IPS-NIHi7 (cell line): ENCODE measurements around the gene FBXW8.

ENCODE experiments used
- DNase-seq: peaks from one replicate; pipeline ENCODE4 v3.0.0; 2012; ENCODE audit warnings: mixed read lengths; ENCODE audit errors: extremely low spot score

The FBXW8 gene, protein sequence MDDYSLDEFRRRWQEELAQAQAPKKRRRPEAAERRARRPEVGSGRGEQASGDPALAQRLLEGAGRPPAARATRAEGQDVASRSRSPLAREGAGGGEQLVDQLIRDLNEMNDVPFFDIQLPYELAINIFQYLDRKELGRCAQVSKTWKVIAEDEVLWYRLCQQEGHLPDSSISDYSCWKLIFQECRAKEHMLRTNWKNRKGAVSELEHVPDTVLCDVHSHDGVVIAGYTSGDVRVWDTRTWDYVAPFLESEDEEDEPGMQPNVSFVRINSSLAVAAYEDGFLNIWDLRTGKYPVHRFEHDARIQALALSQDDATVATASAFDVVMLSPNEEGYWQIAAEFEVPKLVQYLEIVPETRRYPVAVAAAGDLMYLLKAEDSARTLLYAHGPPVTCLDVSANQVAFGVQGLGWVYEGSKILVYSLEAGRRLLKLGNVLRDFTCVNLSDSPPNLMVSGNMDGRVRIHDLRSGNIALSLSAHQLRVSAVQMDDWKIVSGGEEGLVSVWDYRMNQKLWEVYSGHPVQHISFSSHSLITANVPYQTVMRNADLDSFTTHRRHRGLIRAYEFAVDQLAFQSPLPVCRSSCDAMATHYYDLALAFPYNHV

DNA sequence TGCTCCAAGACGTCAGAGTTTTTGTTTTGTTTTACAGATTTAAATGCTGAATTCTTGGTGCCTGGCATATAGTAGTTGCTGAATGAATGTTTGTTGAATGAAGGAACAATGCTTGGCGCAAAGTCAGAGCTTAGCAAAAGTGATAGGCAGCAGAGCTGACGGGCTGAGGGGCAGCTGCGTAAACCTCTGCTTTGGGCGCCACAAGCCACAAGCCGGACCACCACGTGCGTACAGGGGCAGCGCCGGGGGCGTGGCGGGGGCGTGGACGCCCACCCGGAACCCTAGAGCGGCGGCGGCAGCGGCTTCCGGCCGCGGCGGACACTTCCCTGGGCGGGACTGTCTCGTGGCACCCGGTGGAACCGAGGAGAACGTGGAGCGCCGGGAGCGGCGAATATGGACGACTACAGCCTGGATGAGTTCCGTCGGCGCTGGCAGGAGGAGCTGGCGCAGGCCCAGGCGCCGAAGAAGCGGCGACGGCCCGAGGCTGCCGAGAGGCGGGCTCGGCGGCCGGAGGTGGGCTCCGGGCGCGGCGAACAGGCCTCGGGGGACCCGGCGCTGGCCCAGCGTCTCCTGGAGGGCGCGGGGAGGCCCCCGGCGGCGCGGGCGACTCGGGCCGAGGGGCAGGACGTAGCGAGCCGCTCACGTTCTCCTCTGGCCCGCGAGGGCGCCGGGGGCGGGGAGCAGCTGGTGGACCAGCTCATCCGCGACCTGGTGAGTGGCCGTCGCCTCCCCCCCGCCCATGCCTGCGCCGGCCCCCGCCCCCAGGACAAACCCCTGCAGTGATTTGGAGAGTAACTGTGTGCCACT is at the start of gene FBXW8:
Gene FBXW8 (plus strand): TSS at position 306 of the 807 bp plus-strand sequence. CDS start 88 bp downstream, at position 394.
- DNase-seq, result peak; percentile 83

DNA sequence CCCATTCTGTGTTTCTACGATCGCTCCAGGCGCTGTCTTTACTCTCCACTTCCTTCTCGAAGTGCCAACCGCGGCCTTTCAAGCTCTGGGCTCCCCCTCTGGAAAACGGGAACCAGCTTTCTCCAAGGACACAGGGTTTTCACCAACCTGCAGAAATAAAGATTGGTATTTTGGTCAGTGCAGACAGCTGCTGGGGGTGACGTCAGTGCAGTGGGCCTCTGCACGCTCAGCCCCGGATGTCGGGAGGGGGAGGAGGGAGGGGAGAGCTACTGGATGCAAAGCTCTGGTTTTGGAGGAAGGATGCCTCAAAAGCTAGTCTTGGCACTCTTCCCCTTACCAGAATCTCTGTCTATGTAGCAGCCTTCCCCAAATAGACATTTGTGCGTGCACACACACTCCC is 49.4 kb upstream of the FBXW8 start:
- DNase-seq, result no peak

DNA sequence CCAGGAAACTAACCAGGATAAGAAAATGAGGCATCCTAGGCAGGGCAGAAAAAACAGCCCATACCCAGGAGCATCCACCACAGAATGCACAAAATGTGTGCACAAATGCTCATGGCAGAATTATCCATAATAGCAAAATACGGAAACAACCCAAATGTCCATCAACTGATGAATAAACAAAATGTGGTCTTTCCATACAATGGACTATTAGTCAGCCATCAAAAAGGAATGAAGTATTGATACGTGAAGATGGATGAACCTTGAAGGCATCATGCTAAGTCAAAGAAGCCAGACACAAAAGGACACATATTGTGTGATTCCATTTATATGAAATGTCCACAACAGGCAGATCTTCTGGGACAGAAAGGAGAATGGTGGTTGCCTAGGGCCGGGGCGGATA is 48.6 kb upstream of the FBXW8 start:
- DNase-seq, result no peak

DNA sequence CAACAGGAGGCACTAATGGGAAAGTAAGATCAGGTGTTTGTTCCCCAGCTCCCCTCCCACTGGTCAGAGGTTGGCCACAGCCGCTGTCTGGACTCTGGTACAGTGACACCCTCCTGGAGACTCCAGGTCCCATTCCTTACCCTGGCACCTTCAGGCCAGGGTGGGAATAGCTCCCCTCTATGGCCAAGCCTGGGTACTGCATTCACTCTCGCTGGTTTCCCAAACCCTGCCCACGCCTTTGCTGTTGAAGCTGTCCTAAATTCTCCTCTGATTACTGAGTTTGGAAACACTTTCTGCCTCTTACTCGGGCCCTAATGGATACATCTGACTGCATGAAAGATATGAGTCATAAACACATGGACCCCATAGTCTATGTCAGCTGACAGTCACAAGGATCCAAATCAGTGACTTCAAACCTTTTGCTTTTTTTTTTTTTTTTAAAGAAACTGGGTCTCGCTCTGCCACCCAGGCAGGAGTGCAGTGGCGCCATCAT is 47.4 kb upstream of the FBXW8 start:
- DNase-seq, result peak; percentile 84

DNA sequence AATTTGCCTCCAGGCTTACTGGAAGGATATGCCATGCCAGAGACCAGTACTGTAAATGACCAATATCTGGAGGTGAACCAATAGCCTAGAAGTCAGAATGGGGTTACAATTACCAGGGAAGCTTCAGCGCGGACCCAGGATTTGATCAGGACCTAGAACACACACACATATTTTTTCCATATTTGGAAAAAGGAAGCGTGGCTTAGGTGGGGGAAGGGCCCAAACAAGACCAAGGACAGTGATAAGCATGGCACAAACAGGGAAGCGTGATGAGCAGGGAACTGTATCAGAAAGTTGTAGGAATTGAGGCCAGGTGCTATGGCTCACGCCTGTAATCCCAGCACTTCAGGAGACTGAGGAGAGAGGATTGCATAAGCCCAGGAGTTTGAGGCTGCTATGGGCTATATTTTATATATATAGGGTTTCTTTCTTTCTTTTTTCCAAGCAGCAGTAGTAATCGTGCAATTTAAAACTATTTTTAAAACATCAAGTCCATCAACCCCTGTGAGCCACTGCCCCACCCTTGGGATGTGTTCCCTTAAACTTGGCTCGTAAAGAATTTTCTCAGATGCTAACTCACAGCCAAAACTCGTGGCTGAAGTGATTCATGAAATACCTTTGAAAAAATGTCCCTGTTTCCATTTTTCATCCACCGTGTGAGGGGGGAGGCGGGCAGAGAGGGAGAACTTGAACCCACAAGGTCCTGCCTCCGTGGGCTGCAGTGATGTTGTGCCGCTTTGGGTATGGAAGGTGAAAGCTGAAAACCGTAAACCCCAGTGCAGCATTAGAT is 46.2 kb upstream of the FBXW8 start:
- DNase-seq, result no peak

DNA sequence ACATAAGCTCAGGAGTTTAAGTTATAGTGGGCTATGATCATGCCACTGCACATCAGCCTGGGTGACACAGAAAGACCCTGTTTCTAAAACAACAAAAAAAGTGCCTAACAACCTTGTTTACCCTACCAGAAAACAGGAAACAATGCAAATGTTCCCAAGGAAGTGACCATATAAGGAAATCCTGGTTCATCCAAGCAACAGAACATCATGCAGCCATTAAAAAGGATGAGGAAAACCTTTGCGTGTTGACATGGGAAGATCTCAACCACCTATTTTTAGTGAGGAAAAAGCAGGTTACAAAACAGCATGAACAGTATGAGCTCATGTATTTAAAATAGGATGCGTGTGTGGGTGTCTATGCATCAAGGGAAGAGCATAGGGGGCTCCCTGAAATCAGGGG is 43.2 kb upstream of the FBXW8 start:
- DNase-seq, result no peak

DNA sequence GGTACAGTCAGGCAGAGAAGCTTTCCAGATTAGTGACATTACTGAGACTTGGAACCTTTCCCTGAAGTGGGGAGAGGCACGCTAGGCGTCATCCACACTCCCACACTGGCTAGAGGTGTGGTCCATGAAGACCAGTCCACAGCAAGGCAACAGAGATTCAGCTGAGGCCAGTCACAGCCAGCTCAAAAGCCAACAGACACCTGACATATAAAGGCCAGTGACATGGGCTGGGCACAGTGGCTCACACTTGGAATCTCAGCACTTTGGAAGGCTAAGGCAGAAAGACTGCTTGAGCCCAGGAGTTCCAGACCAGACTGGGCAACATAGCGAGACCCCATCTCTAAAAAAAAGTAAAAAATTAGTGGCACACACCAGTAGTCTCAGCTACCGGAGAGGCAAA is 40.4 kb upstream of the FBXW8 start:
- no peak for DNase-seq

DNA sequence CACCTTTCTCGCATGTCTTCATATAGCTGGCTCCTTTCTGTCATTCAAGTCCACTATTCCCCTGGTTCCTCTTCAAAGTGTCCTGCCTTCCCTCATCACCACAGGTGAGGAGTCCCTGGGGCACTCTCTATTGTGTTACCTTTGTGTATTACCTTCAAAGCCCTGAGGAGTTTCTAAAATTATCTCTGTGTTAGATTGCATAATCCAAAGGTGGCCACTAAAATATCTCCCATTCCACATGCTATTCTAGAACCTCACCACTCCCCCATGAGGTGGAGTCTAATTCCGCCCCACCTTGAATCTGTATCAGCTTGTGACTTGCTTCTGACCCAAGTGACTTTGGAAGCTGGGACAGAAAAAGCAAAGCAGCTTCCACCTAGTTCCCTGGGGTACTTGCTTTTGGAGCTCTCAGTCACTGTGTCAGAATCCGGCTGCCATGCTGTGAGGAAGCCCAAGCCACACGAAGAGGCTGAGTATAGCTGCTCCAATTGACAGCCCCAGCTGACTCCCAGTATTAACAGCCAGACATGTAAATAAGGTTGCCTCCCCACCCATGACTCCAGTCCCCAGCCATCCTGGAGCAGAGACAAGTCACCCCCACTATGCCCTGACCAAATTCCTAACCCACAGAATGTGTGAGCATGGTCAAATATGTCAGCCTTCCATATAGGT is 36.3 kb upstream of the FBXW8 start:
- no peak for DNase-seq

DNA sequence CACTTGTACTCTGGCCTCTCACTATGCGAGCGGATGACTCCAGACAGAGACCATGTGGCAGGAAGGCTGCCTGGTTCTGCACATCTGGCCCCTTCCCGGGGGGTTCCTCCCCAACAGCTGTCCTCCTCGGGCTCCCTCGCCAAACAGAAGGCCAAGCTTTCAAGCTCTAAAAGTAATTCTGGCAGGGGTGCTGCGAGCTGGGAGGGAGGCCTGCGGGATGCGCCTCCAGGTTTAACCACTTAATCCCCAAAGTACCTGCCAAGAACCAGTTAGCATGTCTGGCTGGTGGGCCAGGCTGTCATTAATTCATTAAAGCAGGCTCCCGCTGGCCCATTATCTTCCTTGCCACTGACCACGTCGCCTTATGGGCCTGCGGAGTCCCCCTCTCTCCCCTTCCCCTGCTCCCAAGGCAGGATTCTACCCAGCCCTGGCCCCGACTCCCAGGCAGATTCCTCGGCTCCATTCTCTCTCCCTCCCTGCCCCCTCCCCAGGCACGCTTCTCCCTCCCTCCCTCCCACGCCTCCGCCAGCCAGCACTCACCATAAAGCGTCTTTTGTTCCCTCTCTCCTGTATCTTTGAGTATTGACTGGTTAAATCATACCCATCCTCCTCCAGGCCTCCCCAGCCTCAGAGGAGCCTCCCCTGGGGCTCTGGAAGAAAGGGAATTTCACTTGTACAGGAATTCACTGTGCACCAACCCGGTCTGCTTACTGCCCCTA is 34.4 kb upstream of the FBXW8 start:
- DNase-seq, result peak; percentile 61

DNA sequence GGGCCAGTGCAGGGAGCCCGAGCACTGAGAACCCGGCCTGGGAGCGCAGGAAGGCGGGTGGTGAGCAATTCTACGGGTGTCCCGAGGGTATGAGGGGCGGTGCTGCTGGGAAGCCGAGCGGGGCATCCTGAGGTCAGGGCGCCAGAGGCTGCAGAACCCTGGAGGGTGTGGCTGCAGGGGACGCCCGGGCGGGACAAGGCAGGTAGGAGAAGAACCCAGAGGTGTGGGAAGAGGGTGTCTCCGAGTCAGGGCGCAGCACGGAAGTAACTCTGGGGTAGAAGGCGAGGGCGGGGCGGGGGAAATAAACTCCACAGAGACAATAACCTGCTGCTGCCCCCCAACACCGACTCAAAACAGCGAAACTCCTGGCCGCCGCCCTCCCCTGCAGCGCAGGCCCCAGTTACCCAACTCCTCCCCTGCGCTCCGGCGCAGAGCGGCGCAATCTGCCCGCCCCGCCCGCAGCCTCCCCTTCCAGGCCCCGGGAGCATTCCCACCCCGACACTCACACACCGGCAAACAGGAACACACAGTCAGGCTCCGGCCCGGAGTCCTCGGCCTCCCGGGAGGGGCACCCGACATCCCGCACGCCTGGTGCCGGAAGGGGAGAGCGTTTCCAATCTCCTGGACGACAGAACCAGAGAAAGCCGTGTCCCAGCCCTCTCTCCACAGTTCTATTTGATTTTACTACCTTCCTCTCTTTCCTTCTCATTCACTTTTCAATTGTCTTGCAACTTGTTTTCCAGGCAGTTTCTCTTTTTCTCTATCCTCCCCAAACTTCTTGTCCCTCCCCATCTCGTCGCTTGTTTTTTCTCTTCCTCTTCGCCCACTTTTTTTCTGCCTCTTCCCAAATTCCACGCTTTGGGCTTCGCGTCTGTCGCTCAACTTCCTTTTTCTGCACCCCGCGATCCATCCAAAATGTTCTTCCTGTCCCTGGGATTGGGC is 31.9 kb upstream of the FBXW8 start:
- DNase-seq, result peak; percentile 54

DNA sequence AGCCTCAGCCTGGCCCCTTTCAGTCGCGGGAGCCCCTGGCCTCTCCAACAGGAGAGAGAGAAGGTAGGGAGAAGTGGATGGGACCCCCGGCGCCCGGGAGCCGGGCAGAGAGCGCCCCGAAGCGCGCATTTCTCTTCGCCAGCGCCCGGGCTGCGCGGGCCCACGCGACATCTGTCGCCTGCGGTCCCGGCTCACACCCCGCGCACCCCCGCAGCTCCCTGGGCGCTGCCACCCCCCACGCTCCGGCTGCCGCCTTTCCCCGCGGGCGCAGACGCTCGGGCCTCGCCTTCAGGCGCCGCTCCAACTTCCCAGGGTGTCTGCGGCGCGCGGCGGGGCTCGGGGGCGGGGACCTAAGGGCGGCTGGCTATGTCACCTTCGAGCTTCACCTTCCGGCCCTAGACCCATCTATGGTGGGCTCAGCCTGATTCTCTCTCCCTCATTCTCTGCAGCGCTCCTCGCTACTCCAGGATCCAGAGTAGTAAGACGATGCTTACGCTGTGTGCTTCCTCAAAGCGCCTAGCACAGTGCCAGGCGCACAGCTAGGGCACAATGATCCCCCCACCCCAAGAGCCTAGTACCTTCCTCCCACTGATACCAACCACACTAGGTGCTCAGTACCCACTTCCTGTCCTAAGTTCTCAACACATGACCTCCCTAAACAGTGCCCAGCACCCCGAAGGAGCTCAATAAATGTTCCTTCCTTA is 31.1 kb upstream of the FBXW8 start:
- no peak for DNase-seq

DNA sequence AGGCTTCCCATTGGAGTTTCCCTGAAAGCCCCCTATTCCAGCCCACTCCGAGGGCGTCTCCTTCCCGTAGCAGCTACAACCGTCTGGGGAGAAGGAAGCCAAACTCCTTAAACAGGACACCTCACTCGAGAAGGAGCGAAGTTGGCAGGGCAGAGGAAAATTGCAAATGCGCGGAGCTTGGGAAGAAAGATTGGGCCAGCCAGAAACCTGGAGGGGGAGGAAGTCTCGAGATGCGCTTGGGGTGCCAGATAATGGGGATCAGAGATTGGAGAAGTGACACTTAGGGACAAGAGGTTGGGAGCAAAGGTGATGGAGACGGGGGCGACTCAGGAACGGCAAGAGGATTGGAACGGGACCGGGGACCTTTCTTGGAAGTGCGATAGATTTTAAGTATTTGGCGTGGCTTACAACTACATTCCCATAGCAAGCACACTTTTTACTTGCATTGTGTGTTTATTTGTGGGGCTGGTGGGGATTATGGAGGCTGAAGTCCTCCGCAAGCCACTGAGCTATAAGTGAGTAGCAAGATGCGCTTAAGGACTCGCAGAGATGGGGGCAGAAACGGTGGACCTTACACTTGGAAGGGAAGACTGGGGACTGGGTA is 30.4 kb upstream of the FBXW8 start:
- no peak for DNase-seq

DNA sequence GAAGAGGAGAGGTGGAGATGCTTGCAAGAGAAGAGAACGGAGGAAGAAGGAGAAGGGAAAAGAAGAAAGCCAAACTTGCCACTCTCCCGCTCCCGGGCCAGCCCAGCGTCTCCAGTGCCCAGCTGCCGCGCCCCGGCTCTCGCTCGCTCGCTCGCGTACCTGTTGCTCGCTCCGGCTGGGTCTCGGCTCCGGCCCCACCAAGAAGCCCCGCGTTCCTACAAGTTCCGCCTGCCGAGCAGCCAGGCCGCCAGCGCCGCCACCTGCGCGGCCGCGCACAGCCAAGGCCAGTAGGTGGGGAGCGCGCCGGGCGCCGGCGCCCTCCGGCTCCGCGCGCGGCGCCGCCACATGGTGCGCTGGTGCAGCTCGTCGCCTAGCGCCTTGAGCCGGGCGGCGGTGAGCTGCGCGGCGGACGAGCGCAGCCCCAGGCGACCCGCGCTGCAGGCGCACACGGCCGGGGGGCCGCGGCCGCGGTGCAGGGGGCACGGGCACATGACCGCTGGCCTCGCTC is 29.9 kb upstream of the FBXW8 start:
- DNase-seq, result peak; percentile 72

DNA sequence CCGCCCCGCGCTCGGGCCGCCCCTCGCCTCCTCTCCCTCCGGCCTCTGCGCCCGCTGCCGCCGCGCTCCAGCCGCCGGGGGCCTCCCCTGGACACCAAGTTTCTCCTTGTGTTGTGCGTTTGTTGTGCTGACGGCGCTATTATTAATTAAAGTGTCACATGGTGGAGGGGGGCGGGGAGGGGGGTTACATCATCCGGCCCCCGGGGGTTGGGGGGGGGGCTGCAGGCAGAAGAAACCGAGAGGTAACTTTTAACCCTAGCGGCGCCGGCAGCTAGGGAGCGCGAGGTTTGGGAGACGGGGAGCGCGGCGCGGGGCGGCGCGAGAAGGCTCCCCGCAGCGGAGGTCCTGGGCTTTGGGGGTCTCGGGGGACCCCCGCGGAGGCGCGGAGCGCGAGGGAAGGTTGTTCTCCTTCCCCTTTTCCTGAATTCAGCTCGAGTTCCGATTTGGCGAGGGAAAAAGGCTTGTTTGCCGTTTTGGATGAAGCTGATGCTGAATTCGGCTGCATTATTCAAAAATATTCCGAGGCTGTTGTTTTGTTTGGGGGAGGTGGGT is 29.3 kb upstream of the FBXW8 start, which contains the start of gene HRK:
Gene HRK (minus strand): TSS at position 117 of the 552 bp plus-strand sequence. CDS start 134 bp downstream, outside the sequence.
- DNase-seq, result no peak

DNA sequence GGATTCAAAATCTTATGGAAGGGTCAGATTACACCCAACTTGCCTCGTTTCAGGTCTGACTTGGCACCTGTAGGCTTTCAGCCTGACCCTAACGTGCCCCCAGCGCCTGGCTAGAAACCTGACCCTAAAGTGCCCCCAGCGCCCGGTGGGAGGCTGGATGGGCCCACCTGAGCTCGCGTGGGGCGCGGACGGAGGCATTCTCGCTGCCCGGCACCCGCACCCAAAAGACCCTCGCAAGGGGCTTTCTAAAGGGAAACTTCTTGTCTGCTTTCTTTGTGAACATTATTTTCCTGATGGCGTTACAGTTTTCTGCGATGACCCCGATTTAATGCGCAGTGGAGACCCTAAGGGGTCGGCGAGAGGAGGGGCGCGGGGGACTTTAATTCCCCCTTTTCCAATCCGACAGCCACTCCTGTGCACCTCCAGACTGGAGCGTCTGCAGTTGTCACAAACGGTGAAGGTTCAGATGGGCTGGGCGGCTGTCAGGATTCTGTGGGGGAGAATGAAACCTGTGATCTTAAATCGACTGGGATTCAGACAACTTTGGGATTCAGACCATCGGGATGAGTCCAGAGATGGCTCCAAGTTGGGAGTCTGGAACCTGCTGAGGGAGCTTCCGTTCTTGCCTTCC is 28.8 kb upstream of the FBXW8 start:
- DNase-seq, result no peak

DNA sequence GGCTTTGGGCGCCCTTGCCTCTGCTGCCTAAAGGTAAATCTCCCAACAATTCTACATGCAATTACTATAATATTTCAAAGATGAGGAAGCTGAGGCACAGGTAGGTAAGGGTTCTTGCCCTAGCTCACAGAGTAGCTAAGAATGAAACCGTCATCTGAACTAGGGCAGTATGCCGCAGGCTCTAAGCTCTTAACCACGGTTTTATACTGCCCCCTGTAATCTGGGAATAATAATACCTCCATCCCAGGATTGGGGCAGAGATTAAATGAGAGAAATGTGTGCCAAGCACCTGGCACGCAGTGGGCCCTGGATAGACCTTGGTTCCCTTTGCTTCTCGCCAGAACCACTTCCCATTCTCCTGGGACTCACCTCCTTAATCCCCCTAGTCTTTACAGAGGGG is 28.0 kb upstream of the FBXW8 start:
- DNase-seq, result peak; percentile 49

DNA sequence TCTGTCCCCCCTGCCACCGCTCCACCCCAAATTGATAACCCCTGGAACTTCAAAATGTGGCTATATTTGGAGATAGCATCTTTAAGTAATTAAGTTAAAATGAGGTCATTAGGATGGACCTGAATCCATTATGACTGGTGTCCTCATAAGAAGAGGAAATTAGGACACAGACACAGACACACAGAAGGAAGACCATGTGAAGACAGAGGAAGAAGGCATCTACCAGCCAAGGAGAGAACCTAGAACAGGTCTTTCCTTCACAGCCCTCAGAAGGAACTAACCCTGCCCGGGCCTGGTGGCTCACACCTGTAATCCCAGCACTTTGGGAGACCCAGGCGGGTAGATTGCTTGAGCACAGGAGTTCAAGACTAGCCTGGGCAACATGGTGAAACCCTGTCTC is 25.9 kb upstream of the FBXW8 start:
- DNase-seq, result no peak
